Measurements from ENCODE around the gene P3H3.
A peak's percentile ranks its signal among the peaks of the same experiment; 100 is the strongest.

Gene P3H3

GRCh38 chr12:6826125-6826733, 2.0 kb upstream of the P3H3 start:
- DNase-seq: no peak

GRCh38 chr12:6826734-6827436, 1.3 kb upstream of the P3H3 start:
- DNase-seq: no peak

GRCh38 chr12:6827437-6827911, 733 bp upstream of the P3H3 start:
- peak in 56 of 58 donors; percentile 14 to 90 (median 64) for DNase-seq

- peak in 24 of 58 donors; percentile 15 to 71 (median 46) for DNase-seq
Observed at GRCh38 chr12:6828781-6829535, 751 bp downstream of the P3H3 start.

- peak in 10 of 58 donors; percentile 13 to 69 (median 47) for DNase-seq
Observed at GRCh38 chr12:6829536-6830220, 1.5 kb downstream of the P3H3 start.

GRCh38 chr12:6830286-6830890, 2.2 kb downstream of the P3H3 start:
- DNase-seq: no peak

- no peak for DNase-seq
Observed at GRCh38 chr12:6830999-6831398, 2.8 kb downstream of the P3H3 start.

- no peak for DNase-seq
Observed at GRCh38 chr12:6831450-6831995, 3.3 kb downstream of the P3H3 start.

- DNase-seq: no peak
Observed at GRCh38 chr12:6832125-6832524, 3.9 kb downstream of the P3H3 start.

- no peak for DNase-seq
Observed at GRCh38 chr12:6833189-6833890, 5.1 kb downstream of the P3H3 start.

GRCh38 chr12:6834254-6834653, 6.0 kb downstream of the P3H3 start:
- no peak for DNase-seq

- DNase-seq: no peak
Observed at GRCh38 chr12:6834873-6835272, 6.7 kb downstream of the P3H3 start.

- no peak for DNase-seq
Observed at GRCh38 chr12:6836851-6837250, 8.6 kb downstream of the P3H3 start.

- no peak for DNase-seq
Observed at GRCh38 chr12:6837370-6838060, 9.3 kb downstream of the P3H3 start.

- no peak for DNase-seq
Observed at GRCh38 chr12:6838854-6839253, 10.6 kb downstream of the P3H3 start.

GRCh38 chr12:6839482-6840201, 11.4 kb downstream of the P3H3 start:
- no peak for DNase-seq

- no peak for DNase-seq
Observed at GRCh38 chr12:6840330-6840729, 12.1 kb downstream of the P3H3 start.

GRCh38 chr12:6840761-6841515, 12.7 kb downstream of the P3H3 start, which contains the start of gene GNB3:
GNB3 (plus strand) TSS chr12:6840925; CDS start chr12:6841288, 363 bp downstream.
- no peak for DNase-seq

Measured in anterior cingulate cortex (tissue), 58 donors.